ENCODE data around the gene CHD9.

Gene CHD9

GRCh38 chr16:53154513-53154912 lies 99.7 kb downstream of the CHD9 start:
- WGBS, 2 donors (ENCODE audit: extremely low coverage in 2 of 2, insufficient read length in 2 of 2, insufficient replicate concordance in 1 of 2) = no CpG with 5 or more reads among the region's 9 CpGs
- H2AK5ac ChIP-seq (ENCODE audit: low read depth, low read length) = no peak overlapping the region
- peaks cover 1% of the 10 kb centered on the region for H3K79me1 ChIP-seq (ENCODE audit: low read depth, low read length)
- H4K8ac ChIP-seq (ENCODE audit: low read depth, low read length) = no peak overlapping the region
- no peak overlapping the region for H3K4ac ChIP-seq (ENCODE audit: low read length)
- H3K4me2 ChIP-seq (ENCODE audit: insufficient read depth, low read length, poor library complexity, severe bottlenecking) = no peak overlapping the region
- H2BK120ac ChIP-seq (ENCODE audit: low read depth, low read length) = no peak overlapping the region
- no peak overlapping the region for H2BK5ac ChIP-seq (ENCODE audit: low read length)
- H2AFZ ChIP-seq (ENCODE audit: low read length) = no peak overlapping the region
- no peak overlapping the region for H3K9ac ChIP-seq (ENCODE audit: low read depth, low read length, poor library complexity)
- H3K14ac ChIP-seq (ENCODE audit: low read length) = no peak overlapping the region
- peaks cover 0 to 2% (median 0%) of the 10 kb centered on the region in 3 experiments for H3K27me3 ChIP-seq (ENCODE audit: control insufficient read depth in 3 of 3, insufficient read depth in 3 of 3, low read depth in 1 of 3, low read length in 3 of 3)
- H3K18ac ChIP-seq (ENCODE audit: low read length) = no peak overlapping the region
- H3K9me3 ChIP-seq (replicated peaks in 1 of 2; ENCODE audit: control insufficient read depth in 2 of 2, insufficient read depth in 1 of 2, low read depth in 1 of 2, low read length in 2 of 2) = peaks cover 0 to 14% of the 10 kb centered on the region in 2 donors
- H3K23ac ChIP-seq (ENCODE audit: low read depth, low read length, poor library complexity) = no peak overlapping the region
- DNase-seq (ENCODE audit: low spot score) = no peak
- H2BK12ac ChIP-seq (ENCODE audit: low read length) = no peak overlapping the region
- H4K91ac ChIP-seq (ENCODE audit: low read depth, low read length, poor library complexity) = no peak overlapping the region
- H2BK15ac ChIP-seq (ENCODE audit: low read length) = no peak overlapping the region
- H3K27ac ChIP-seq (replicated peaks; ENCODE audit: low read length) = no peak overlapping the region
- H3K4me3 ChIP-seq (ENCODE audit: low read length in 2 of 2) = no peak overlapping the region
- H3K36me3 ChIP-seq (replicated peaks in 1 of 2; ENCODE audit: control insufficient read depth in 2 of 2, insufficient read depth in 2 of 2, low read length in 2 of 2) = peaks cover 2 to 35% of the 10 kb centered on the region in 2 donors
- H3K4me1 ChIP-seq (ENCODE audit: control insufficient read depth in 2 of 2, insufficient read depth in 1 of 2, low read depth in 1 of 2, low read length in 2 of 2) = peaks cover 3 to 8% of the 10 kb centered on the region in 2 donors

GRCh38 chr16:53156516-53156915 lies 101.7 kb downstream of the CHD9 start:
- H3K9me3 ChIP-seq (replicated peaks in 1 of 2; ENCODE audit: control insufficient read depth in 2 of 2, insufficient read depth in 1 of 2, low read depth in 1 of 2, low read length in 2 of 2) = no peaks in the 10 kb centered on the region
- H2AK5ac ChIP-seq (ENCODE audit: low read depth, low read length) = no peak overlapping the region
- H3K27me3 ChIP-seq (ENCODE audit: control insufficient read depth in 3 of 3, insufficient read depth in 3 of 3, low read depth in 1 of 3, low read length in 3 of 3) = peaks cover 0 to 2% (median 0%) of the 10 kb centered on the region in 3 experiments
- no peak overlapping the region for H3K4me3 ChIP-seq (ENCODE audit: low read length in 2 of 2)
- H2AFZ ChIP-seq (ENCODE audit: low read length) = no peak overlapping the region
- H3K4ac ChIP-seq (ENCODE audit: low read length) = no peak overlapping the region
- no peak overlapping the region for H2BK5ac ChIP-seq (ENCODE audit: low read length)
- H3K14ac ChIP-seq (ENCODE audit: low read length) = no peak overlapping the region
- no peak overlapping the region for H3K9ac ChIP-seq (ENCODE audit: low read depth, low read length, poor library complexity)
- no peak overlapping the region for H3K23ac ChIP-seq (ENCODE audit: low read depth, low read length, poor library complexity)
- H3K18ac ChIP-seq (ENCODE audit: low read length) = no peak overlapping the region
- H4K8ac ChIP-seq (ENCODE audit: low read depth, low read length) = no peak overlapping the region
- H4K91ac ChIP-seq (ENCODE audit: low read depth, low read length, poor library complexity) = no peak overlapping the region
- no peak for DNase-seq (ENCODE audit: low spot score)
- H3K27ac ChIP-seq (replicated peaks; ENCODE audit: low read length) = no peak overlapping the region
- H2BK12ac ChIP-seq (ENCODE audit: low read length) = no peak overlapping the region
- H3K4me1 ChIP-seq (ENCODE audit: control insufficient read depth in 2 of 2, insufficient read depth in 1 of 2, low read depth in 1 of 2, low read length in 2 of 2) = peaks cover 3 to 8% of the 10 kb centered on the region in 2 donors
- H3K79me1 ChIP-seq (ENCODE audit: low read depth, low read length) = peaks cover 1% of the 10 kb centered on the region
- peaks cover 2 to 35% of the 10 kb centered on the region in 2 donors for H3K36me3 ChIP-seq (replicated peaks in 1 of 2; ENCODE audit: control insufficient read depth in 2 of 2, insufficient read depth in 2 of 2, low read length in 2 of 2)
- WGBS, 2 donors (ENCODE audit: extremely low coverage in 2 of 2, insufficient read length in 2 of 2, insufficient replicate concordance in 1 of 2) = no CpG with 5 or more reads among the region's 2 CpGs
- no peak overlapping the region for H2BK15ac ChIP-seq (ENCODE audit: low read length)
- H3K4me2 ChIP-seq (ENCODE audit: insufficient read depth, low read length, poor library complexity, severe bottlenecking) = no peak overlapping the region
- H2BK120ac ChIP-seq (ENCODE audit: low read depth, low read length) = no peak overlapping the region

- WGBS, 2 donors (ENCODE audit: extremely low coverage in 2 of 2, insufficient read length in 2 of 2, insufficient replicate concordance in 1 of 2) = no CpG with 5 or more reads among the region's 6 CpGs
- no peak overlapping the region for H3K4me2 ChIP-seq (ENCODE audit: insufficient read depth, low read length, poor library complexity, severe bottlenecking)
- H4K8ac ChIP-seq (ENCODE audit: low read depth, low read length) = no peak overlapping the region
- no peak overlapping the region for H3K27ac ChIP-seq (replicated peaks; ENCODE audit: low read length)
- H2AFZ ChIP-seq (ENCODE audit: low read length) = no peak overlapping the region
- no peak overlapping the region for H3K23ac ChIP-seq (ENCODE audit: low read depth, low read length, poor library complexity)
- no peaks in the 10 kb centered on the region for H3K79me1 ChIP-seq (ENCODE audit: low read depth, low read length)
- H3K36me3 ChIP-seq (replicated peaks in 1 of 2; ENCODE audit: control insufficient read depth in 2 of 2, insufficient read depth in 2 of 2, low read length in 2 of 2) = peaks cover 2 to 35% of the 10 kb centered on the region in 2 donors
- no peak overlapping the region for H2BK120ac ChIP-seq (ENCODE audit: low read depth, low read length)
- H3K4me3 ChIP-seq (ENCODE audit: low read length in 2 of 2) = no peak overlapping the region
- H2BK15ac ChIP-seq (ENCODE audit: low read length) = no peak overlapping the region
- no peak overlapping the region for H3K4ac ChIP-seq (ENCODE audit: low read length)
- H3K9ac ChIP-seq (ENCODE audit: low read depth, low read length, poor library complexity) = no peak overlapping the region
- no peak overlapping the region for H2BK5ac ChIP-seq (ENCODE audit: low read length)
- no peak overlapping the region for H2BK12ac ChIP-seq (ENCODE audit: low read length)
- no peak overlapping the region for H3K18ac ChIP-seq (ENCODE audit: low read length)
- no peaks in the 10 kb centered on the region for H3K9me3 ChIP-seq (replicated peaks in 1 of 2; ENCODE audit: control insufficient read depth in 2 of 2, insufficient read depth in 1 of 2, low read depth in 1 of 2, low read length in 2 of 2)
- no peaks in the 10 kb centered on the region for H3K27me3 ChIP-seq (ENCODE audit: control insufficient read depth in 3 of 3, insufficient read depth in 3 of 3, low read depth in 1 of 3, low read length in 3 of 3)
- DNase-seq (ENCODE audit: low spot score) = peak; percentile 37
- no peak overlapping the region for H4K91ac ChIP-seq (ENCODE audit: low read depth, low read length, poor library complexity)
- H2AK5ac ChIP-seq (ENCODE audit: low read depth, low read length) = no peak overlapping the region
- no peak overlapping the region for H3K14ac ChIP-seq (ENCODE audit: low read length)
- no peaks in the 10 kb centered on the region for H3K4me1 ChIP-seq (ENCODE audit: control insufficient read depth in 2 of 2, insufficient read depth in 1 of 2, low read depth in 1 of 2, low read length in 2 of 2)
These were observed 105.1 kb downstream of the CHD9 start for GRCh38 chr16:53159781-53160436.

GRCh38 chr16:53166099-53166498 lies 111.3 kb downstream of the CHD9 start:
- Histone ChIP-seq H3K36me3 (replicated peaks in 1 of 2; ENCODE audit: control insufficient read depth in 2 of 2, insufficient read depth in 2 of 2, low read length in 2 of 2) (no peaks in the 10 kb centered on the region), H2AFZ (ENCODE audit: low read length) (no peak overlapping the region), H4K8ac (ENCODE audit: low read depth, low read length) (no peak overlapping the region), H2BK15ac (ENCODE audit: low read length) (no peak overlapping the region), H3K23ac (ENCODE audit: low read depth, low read length, poor library complexity) (no peak overlapping the region), H2BK120ac (ENCODE audit: low read depth, low read length) (no peak overlapping the region), H3K4me1 (ENCODE audit: control insufficient read depth in 2 of 2, insufficient read depth in 1 of 2, low read depth in 1 of 2, low read length in 2 of 2) (no peaks in the 10 kb centered on the region), H2AK5ac (ENCODE audit: low read depth, low read length) (no peak overlapping the region), H3K18ac (ENCODE audit: low read length) (no peak overlapping the region), H3K4me3 (ENCODE audit: low read length in 2 of 2) (no peak overlapping the region), H3K9ac (ENCODE audit: low read depth, low read length, poor library complexity) (no peak overlapping the region), H3K27ac (replicated peaks; ENCODE audit: low read length) (no peak overlapping the region), H3K14ac (ENCODE audit: low read length) (no peak overlapping the region), H2BK5ac (ENCODE audit: low read length) (no peak overlapping the region), H3K79me1 (ENCODE audit: low read depth, low read length) (peaks cover 2% of the 10 kb centered on the region), H3K27me3 (ENCODE audit: control insufficient read depth in 3 of 3, insufficient read depth in 3 of 3, low read depth in 1 of 3, low read length in 3 of 3) (no peaks in the 10 kb centered on the region), H2BK12ac (ENCODE audit: low read length) (no peak overlapping the region), H3K9me3 (replicated peaks in 1 of 2; ENCODE audit: control insufficient read depth in 2 of 2, insufficient read depth in 1 of 2, low read depth in 1 of 2, low read length in 2 of 2) (no peaks in the 10 kb centered on the region), H3K4me2 (ENCODE audit: insufficient read depth, low read length, poor library complexity, severe bottlenecking) (no peak overlapping the region), H4K91ac (ENCODE audit: low read depth, low read length, poor library complexity) (no peak overlapping the region), H3K4ac (ENCODE audit: low read length) (no peak overlapping the region)
- DNase-seq (ENCODE audit: low spot score) = no peak

All from neuronal stem cell (in vitro differentiated cells).